HG02798 (cell line): Measurements from ENCODE around the gene KCNK5.

Experiments used
- ATAC-seq: cut with Tn5 transposase; IDR thresholded peaks from one replicate; pipeline ENCODE4 v1.9.1; 2021; ENCODE audit warnings: mild to moderate bottlenecking; ENCODE audit not compliant: unreplicated experiment, poor library complexity

KCNK5 gene

DNA sequence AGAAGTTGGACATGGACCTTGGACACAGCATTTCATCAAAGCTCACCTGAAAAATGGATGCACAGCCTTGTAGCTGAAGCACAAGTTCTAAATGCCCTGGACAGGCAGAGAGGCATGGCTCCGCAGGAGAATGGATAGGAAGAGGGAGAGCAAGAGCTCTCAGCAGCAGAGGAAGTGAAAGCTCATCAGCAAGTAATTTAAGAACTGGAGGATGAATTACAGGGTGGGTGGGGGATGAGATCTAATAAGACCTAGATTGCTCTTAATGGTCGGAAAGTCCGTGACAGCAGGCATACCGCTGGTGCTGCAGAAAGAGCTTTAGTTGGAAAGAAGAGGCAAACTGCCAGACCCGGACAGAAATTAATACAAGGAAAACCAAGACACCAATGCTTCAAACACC, 77.0 kb downstream of the KCNK5 start:
- no peak for ATAC-seq

- no peak for ATAC-seq
These were observed 78.1 kb downstream of the KCNK5 start for GRCh38 chr6:39151211-39151610.

DNA sequence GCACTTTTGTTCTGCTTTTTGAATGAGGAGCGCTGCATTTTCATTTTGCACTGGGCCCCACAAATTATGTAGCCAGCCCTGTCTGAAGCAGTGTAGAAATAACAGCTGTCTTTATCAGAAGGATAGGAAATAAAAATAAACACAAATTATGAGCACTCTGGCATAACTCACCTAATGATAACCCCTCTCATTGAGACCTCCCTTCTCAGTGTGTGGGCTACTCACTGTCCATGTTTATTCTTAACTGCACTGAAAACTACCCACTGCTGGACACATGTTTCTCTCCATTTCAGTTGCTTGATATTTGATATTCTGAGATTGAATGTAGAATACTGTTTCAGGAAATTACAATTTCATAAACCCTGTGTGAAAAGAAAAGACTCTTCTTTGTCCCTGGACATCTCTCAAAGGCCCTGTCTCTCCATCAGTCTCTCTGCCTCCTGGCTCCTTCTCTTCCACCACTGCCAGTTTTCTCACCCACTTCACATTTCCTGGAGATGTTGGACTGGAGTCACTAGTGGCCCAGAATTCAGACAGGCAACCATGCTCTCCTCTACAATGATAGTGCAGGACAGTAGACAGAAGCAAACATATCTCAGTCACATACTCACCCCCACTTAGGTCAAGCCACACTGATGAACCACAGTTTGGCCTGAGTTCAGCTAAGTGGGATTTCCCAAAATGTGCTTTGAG, 84.6 kb downstream of the KCNK5 start:
- no peak for ATAC-seq

DNA sequence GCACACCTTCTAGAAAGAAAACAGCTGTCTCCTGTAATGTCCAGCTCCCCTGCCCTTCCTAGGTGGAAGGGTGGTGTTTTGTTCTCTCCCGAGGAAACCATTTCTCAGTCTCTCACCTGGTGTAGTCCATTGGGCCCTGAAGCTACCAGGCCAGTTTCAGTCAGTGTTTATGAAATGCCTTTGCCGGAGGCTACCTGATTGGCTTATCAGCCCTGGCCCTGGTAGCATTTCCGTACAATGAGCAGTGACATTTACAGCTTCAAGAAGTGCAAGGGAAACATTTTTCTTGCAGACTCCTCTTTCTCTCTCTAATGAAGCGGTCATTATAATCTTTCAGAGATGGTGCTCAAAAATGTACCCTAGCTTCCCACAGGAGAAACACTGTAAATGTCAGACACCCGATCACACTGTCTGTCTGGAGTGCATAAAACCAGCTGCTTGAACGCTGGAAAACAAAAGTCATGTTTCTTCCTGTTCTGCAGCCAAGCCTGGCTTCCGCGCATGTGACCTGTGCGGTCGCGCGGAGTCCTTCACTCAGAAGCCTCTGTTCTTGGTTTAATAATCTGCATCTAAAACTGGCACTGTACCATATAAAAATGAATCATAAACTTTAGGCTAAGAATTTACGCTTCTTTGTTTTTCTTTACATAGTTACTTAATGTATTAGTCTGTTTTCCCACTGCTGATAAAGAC, 85.9 kb downstream of the KCNK5 start:
- no peak for ATAC-seq

GRCh38 chr6:39140556-39141167, 88.6 kb downstream of the KCNK5 start:
- no peak for ATAC-seq
